Hippocampal formation (tissue), 2 donors: Measurements from ENCODE around the gene MKI67.
"Not testable (repeated sequence)": the region's sequence is repeated elsewhere in the genome, so short reads cannot be mapped to it uniquely, and the experiment has no call there.

Experiments
- DNase-seq, 2 donors: peaks; one replicate each; lab custom pipeline; 2025; lab: John Stamatoyannopoulos, UW

The MKI67 gene

GRCh38 chr10:128125944-128126764 is at the start of gene MKI67:
Gene MKI67 (minus strand): TSS chr10:128126423. CDS start chr10:128125667, 756 bp downstream.
- DNase-seq, result peak; percentile 14 to 46

GRCh38 chr10:128174581-128175559 is 48.6 kb upstream of the MKI67 start:
- no peak for DNase-seq

GRCh38 chr10:128173386-128173785 is 47.2 kb upstream of the MKI67 start:
- no peak for DNase-seq

- no peak for DNase-seq
Observed at GRCh38 chr10:128172756-128173155, 46.5 kb upstream of the MKI67 start.

GRCh38 chr10:128169811-128170379 is 43.7 kb upstream of the MKI67 start:
- no peak for DNase-seq

- DNase-seq, result peak in 1 of 2 donors; percentile 8
Observed at GRCh38 chr10:128167926-128168520, 41.8 kb upstream of the MKI67 start.

- not testable (repeated sequence) for DNase-seq
Observed at GRCh38 chr10:128167123-128167522, 40.9 kb upstream of the MKI67 start.

- no peak for DNase-seq
Observed at GRCh38 chr10:128166151-128166550, 39.9 kb upstream of the MKI67 start.

- no peak for DNase-seq
Observed at GRCh38 chr10:128165536-128165935, 39.3 kb upstream of the MKI67 start.

GRCh38 chr10:128163701-128164100 is 37.5 kb upstream of the MKI67 start:
- no peak for DNase-seq

- no peak for DNase-seq
Observed at GRCh38 chr10:128161031-128161430, 34.8 kb upstream of the MKI67 start.

GRCh38 chr10:128160297-128160711 is 34.1 kb upstream of the MKI67 start:
- DNase-seq, result no peak

- no peak for DNase-seq
Observed at GRCh38 chr10:128158021-128158795, 32.0 kb upstream of the MKI67 start.

GRCh38 chr10:128156999-128157755 is 31.0 kb upstream of the MKI67 start:
- DNase-seq, result no peak

- DNase-seq, result no peak
Observed at GRCh38 chr10:128152741-128153580, 26.7 kb upstream of the MKI67 start.

GRCh38 chr10:128151031-128151430 is 24.8 kb upstream of the MKI67 start:
- DNase-seq, result no peak

- DNase-seq, result no peak
Observed at GRCh38 chr10:128150561-128150960, 24.3 kb upstream of the MKI67 start.

- peak; percentile 12 to 50 for DNase-seq
Observed at GRCh38 chr10:128150045-128150493, 23.8 kb upstream of the MKI67 start.
